PFSK-1 (cell line): Measurements from ENCODE around the gene E4F1.

Source experiments
- FOXP2 ChIP-seq: optimal IDR thresholded peaks from 2 replicates; pipeline ENCODE3; 2011; ENCODE audit warnings: borderline replicate concordance, control low read depth, inconsistent platforms; ENCODE audit not compliant: insufficient read depth; ENCODE audit errors: extremely low read length, extremely low read depth
- POLR2AphosphoS5 ChIP-seq: IDR thresholded peaks from 2 replicates; pipeline ENCODE4 v1.6.1; 2012; ENCODE audit warnings: low read depth, mild to moderate bottlenecking, control low read depth, low read length, moderate library complexity
- SIN3A ChIP-seq: IDR thresholded peaks from 2 replicates; pipeline ENCODE4 v1.6.1; 2012; ENCODE audit warnings: mild to moderate bottlenecking, low read length, moderate library complexity, borderline replicate concordance; ENCODE audit not compliant: insufficient read depth
- TAF1 ChIP-seq: IDR thresholded peaks from 2 replicates; pipeline ENCODE4 v1.6.1; 2012; ENCODE audit warnings: low read length, control low read depth, borderline replicate concordance; ENCODE audit not compliant: insufficient read depth
- TF ChIP-seq, protein P1 (sequence below), 2 experiments: IDR thresholded peaks; 2 replicates each; pipeline versions ENCODE4 v1.6.1 to v1.8.0; 2011 to 2012; ENCODE audit warnings: low read depth in 2 of 2, low read length in 2 of 2, control low read depth in 1 of 2, inconsistent platforms in 1 of 2, mild to moderate bottlenecking in 1 of 2, moderate library complexity in 1 of 2; ENCODE audit not compliant: insufficient read depth in 1 of 2

The E4F1 gene

DNA sequence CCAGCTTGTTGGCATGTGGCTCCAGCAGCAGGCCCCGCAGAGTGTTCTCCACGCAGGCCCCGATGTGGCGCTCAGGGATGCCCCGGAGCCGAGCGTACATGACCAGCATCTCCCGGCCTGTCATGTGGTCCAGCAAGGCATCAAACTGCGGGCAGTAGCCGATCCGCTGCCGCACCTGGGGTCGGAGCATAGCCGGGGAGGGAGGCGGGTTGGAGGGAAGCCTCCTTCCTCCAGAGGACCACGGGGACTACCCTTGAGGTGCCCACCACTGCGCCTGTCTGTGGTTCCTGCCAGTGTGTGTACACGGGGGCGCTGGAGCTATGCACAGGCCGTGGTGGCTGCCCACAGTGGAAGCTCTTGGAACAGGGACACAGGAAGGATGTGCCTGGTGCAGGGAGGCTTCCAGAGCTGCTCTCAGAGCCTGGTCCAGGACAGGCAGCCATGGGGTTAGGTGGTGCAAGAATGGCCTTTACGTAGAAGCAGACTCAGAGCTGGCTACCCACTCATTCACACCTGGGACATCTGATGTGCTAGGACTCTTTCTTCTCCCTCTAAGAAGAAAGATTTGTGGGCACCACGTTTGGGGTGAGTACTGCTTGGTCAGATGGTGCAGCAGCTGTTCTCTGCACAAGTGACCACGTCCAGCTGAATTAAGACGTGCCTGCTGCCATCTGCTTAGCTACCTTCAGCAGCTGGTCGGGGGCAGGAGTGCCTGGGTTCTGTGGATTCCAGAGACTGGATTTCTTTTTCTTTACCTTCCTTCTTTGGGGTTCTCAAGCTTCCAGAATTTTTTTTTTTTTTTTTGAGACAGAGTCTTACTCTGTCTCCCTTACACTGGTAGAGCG, 55.8 kb downstream of the E4F1 start:
- TF ChIP-seq, protein P1, sequence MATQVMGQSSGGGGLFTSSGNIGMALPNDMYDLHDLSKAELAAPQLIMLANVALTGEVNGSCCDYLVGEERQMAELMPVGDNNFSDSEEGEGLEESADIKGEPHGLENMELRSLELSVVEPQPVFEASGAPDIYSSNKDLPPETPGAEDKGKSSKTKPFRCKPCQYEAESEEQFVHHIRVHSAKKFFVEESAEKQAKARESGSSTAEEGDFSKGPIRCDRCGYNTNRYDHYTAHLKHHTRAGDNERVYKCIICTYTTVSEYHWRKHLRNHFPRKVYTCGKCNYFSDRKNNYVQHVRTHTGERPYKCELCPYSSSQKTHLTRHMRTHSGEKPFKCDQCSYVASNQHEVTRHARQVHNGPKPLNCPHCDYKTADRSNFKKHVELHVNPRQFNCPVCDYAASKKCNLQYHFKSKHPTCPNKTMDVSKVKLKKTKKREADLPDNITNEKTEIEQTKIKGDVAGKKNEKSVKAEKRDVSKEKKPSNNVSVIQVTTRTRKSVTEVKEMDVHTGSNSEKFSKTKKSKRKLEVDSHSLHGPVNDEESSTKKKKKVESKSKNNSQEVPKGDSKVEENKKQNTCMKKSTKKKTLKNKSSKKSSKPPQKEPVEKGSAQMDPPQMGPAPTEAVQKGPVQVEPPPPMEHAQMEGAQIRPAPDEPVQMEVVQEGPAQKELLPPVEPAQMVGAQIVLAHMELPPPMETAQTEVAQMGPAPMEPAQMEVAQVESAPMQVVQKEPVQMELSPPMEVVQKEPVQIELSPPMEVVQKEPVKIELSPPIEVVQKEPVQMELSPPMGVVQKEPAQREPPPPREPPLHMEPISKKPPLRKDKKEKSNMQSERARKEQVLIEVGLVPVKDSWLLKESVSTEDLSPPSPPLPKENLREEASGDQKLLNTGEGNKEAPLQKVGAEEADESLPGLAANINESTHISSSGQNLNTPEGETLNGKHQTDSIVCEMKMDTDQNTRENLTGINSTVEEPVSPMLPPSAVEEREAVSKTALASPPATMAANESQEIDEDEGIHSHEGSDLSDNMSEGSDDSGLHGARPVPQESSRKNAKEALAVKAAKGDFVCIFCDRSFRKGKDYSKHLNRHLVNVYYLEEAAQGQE (IDR thresholded peaks at IDR 0.05; ENCODE audit: insufficient read depth in 1 of 2, low read depth in 2 of 2, low read length in 2 of 2), result no peak
- TF ChIP-seq SIN3A (no peak), TAF1 (no peak), FOXP2 (no peak), POLR2AphosphoS5 (no peak)

DNA sequence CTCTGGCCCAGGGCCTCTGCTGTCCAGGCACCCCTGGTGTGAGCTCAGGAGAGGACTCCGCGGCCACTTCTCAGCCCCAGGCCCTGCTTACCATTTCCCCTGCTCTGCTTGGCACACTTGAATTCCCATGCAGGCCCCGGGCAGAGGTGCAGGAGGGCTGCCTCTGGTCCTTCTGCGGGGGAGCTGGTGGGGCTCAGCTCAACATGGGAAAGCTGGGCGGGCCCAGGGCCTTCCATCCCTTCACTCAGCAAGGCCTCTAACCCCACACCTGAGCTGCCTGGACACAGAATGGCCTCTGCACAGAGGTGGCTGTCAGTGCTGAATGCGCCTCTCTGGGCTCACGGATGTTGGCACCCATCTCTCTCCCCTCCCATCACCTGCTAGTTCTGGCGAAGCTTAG, 57.1 kb downstream of the E4F1 start:
- TF ChIP-seq, protein P1 (IDR thresholded peaks at IDR 0.05; ENCODE audit: insufficient read depth in 1 of 2, low read depth in 2 of 2, low read length in 2 of 2), result no peak
- TF ChIP-seq SIN3A, result no peak
- TF ChIP-seq POLR2AphosphoS5, result no peak

DNA sequence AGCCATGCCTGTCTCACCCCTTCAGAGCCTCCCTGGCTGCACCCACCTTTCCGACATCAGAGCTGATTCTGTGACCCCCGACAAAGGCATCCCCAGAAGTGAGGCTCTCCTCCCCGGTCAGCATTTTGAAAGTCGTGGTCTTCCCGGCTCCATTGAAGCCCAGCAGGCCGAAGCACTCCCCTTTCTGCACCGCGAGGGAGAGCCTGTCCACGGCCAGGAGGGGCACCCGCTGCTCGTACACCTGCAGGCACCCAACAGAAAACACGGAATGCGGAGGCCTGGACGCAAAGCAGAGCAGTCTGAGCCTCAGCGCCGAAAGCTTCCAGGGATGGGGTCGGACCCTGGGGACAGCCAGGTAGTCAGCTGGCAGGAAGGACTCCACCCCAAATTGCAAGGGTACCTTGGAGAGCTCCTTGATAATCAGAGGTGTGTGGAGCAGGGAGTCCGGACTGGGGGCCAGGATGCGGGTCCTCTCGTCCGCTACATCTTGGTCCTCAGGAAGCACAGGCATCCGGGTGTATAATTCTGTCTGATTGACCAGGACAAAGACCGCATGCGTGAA, 57.7 kb downstream of the E4F1 start:
- TF ChIP-seq TAF1, result no peak
- no peak for TF ChIP-seq FOXP2
- TF ChIP-seq, protein P1 (IDR thresholded peaks at IDR 0.05; ENCODE audit: insufficient read depth in 1 of 2, low read depth in 2 of 2, low read length in 2 of 2), result peak; percentile 45 to 78; a peak in 2 of 4 replicates
- no peak for TF ChIP-seq POLR2AphosphoS5
- TF ChIP-seq SIN3A, result no peak

DNA sequence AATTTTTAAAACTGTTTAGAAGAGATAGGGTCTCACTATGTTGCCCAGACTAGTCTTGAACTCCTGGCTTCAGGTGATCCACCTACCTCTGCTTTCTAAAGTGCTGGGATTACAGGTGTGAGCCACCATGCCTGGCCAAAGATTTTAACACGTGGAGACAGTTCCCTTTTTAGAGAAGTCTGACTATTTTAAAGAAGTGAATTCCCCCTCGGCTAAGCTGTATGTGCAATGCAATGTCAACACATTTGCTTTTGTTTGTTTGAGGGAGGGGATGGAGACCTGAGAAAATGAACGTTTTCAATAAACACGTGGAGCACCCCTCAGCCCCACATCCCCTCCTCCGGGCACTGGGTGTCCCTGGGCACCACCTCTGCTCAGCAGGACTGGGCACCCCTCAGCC, 58.9 kb downstream of the E4F1 start:
- TF ChIP-seq FOXP2 (no peak), SIN3A (no peak), TAF1 (no peak), POLR2AphosphoS5 (no peak)
- TF ChIP-seq, protein P1 (IDR thresholded peaks at IDR 0.05; ENCODE audit: insufficient read depth in 1 of 2, low read depth in 2 of 2, low read length in 2 of 2), result no peak
